Transverse colon (tissue), 4 donors: ENCODE data around the gene PUM2.
"Not testable (repeated sequence)": the region's sequence is repeated elsewhere in the genome, so short reads cannot be mapped to it uniquely, and the experiment has no call there.

ENCODE experiments used
- CTCF ChIP-seq, 5 experiments: fragments of 200-600 bp in 3 of 5; fragments of 450-650 bp in 2 of 5; sonication (generic) in 3 of 5; IDR thresholded peaks; 1 replicate in 2 of 5; 2 replicates in 3 of 5; pipeline ENCODE4 v1.5.1; 2016 to 2017; ENCODE audit warnings: antibody characterized with exemption in 5 of 5, inconsistent platforms in 3 of 5, mild to moderate bottlenecking in 2 of 5, moderate library complexity in 1 of 5
- EP300 ChIP-seq: sonication (generic); formaldehyde crosslinking; IDR thresholded peaks from one replicate; pipeline ENCODE4 v1.6.1; 2017; ENCODE audit warnings: antibody characterized with exemption, low read depth
- POLR2A ChIP-seq: fragments of 450-650 bp; IDR thresholded peaks from one replicate; pipeline ENCODE4 v1.6.1; 2016; ENCODE audit warnings: antibody characterized with exemption, mild to moderate bottlenecking, moderate library complexity
- POLR2AphosphoS5 ChIP-seq, 3 donors: sonication (generic); formaldehyde crosslinking; IDR thresholded peaks; one replicate each; pipeline ENCODE4 v1.6.1; 2016; ENCODE audit warnings: antibody characterized with exemption in 3 of 3

- TF ChIP-seq POLR2AphosphoS5 (IDR thresholded peaks at IDR 0.05); CTCF (IDR thresholded peaks at IDR 0.05); POLR2A; EP300: not testable (repeated sequence)
These were observed 17.3 kb upstream of the PUM2 start for GRCh38 chr2:20367929-20368328.
